GM12878 (cell line): ENCODE measurements around the gene PCED1A. TPM values are rescaled to one million over a fixed set of nuclear protein-coding genes. Genes with fewer than 3 reads are reported as not detected.

Experiments used
- ATAC-seq: fragments of 200-7000 bp; cut with Tn5 transposase; 3 replicates; pipeline ENCODE4 v1.9.1; 2020; ENCODE audit warnings: mild to moderate bottlenecking, moderate library complexity
- BruUV-seq: library from RNA; stranded (reverse); fragments of 400-500 nt; replicated peaks from 2 replicates; lab custom pipeline; 2021; lab: Mats Ljungman, UMichigan
- CTCF ChIA-PET: fragments of 300-600 bp; sonication (Branson Sonifier 250); formaldehyde crosslinking; extraction: SDS; loops from one replicate; lab custom pipeline; 2021; ENCODE audit warnings: inconsistent platforms; lab: Yijun Ruan, JAX
- POLR2A ChIA-PET: fragments of 350-600 bp; formaldehyde crosslinking; extraction: SDS; loops from one replicate; lab custom pipeline; 2021; ENCODE audit warnings: inconsistent platforms; lab: Charles Lee
- RAD21 ChIA-PET: fragments of 300-600 bp; sonication (Branson Sonifier 250); formaldehyde crosslinking; loops from one replicate; lab custom pipeline; 2023; ENCODE audit warnings: antibody characterized with exemption; ENCODE audit not compliant: unreplicated experiment; lab: Charles Lee
- SMC1A ChIA-PET: fragments of 300-600 bp; sonication (Branson Sonifier 250); formaldehyde crosslinking; loops from one replicate; lab custom pipeline; 2023; ENCODE audit not compliant: unreplicated experiment, uncharacterized antibody; lab: Charles Lee
- DNase-seq: peaks from one replicate; pipeline ENCODE4 v3.0.0-alpha.2; 2011; ENCODE audit warnings: low read depth, low spot score
- FAIRE-seq: peaks from 3 replicates; lab custom pipeline; 2011; peaks lifted over from hg19 to GRCh38; lab: Jason Lieb, UNC
- H2AFZ ChIP-seq: 2 replicates; pipeline ENCODE4 v1.6.0; 2011; ENCODE audit warnings: low read depth, low read length, control low read depth; ENCODE audit not compliant: control insufficient read depth
- H3K27ac ChIP-seq: 2 replicates; pipeline ENCODE4 v1.5.1; 2011; ENCODE audit warnings: control low read depth; ENCODE audit not compliant: control insufficient read depth, insufficient read depth
- H3K27me3 ChIP-seq, 2 experiments: replicated peaks in 1 of 2; 2 replicates each; pipeline versions ENCODE4 v1.6.0 to v1.6.1; 2011; ENCODE audit warnings: low read length in 1 of 2; ENCODE audit not compliant: control insufficient read depth in 2 of 2, insufficient read depth in 2 of 2
- H3K36me3 ChIP-seq, 2 experiments: 2 replicates each; pipeline ENCODE4 v1.5.1; 2011; ENCODE audit warnings: low read length in 1 of 2; ENCODE audit not compliant: control insufficient read depth in 2 of 2, insufficient read depth in 2 of 2
- H3K4me1 ChIP-seq: 2 replicates; pipeline ENCODE4 v1.6.1; 2011; ENCODE audit warnings: mild to moderate bottlenecking, low read length, moderate library complexity, mixed read lengths; ENCODE audit not compliant: control insufficient read depth, insufficient read depth
- H3K4me2 ChIP-seq: 2 replicates; pipeline ENCODE4 v1.6.0; 2011; ENCODE audit warnings: control low read depth; ENCODE audit not compliant: control insufficient read depth, insufficient read depth
- H3K4me3 ChIP-seq: fragments of 200-600 bp; sonication (generic); 2 replicates; pipeline ENCODE4 v1.5.1; 2016
- H3K79me2 ChIP-seq: 2 replicates; pipeline ENCODE4 v1.6.0; 2011; ENCODE audit warnings: low read length; ENCODE audit not compliant: control insufficient read depth, insufficient read depth
- H3K9ac ChIP-seq: 2 replicates; pipeline ENCODE4 v1.8.0; 2011; ENCODE audit warnings: low read length, control low read depth, mixed read lengths; ENCODE audit not compliant: control insufficient read depth, insufficient read depth
- H3K9me3 ChIP-seq: replicated peaks from 3 replicates; pipeline ENCODE4 v1.5.1; 2011; ENCODE audit warnings: mild to moderate bottlenecking, low read length; ENCODE audit not compliant: control insufficient read depth, insufficient read depth
- H4K20me1 ChIP-seq: 2 replicates; pipeline ENCODE4 v1.6.0; 2011; ENCODE audit not compliant: control insufficient read depth, insufficient read depth
- BHLHE40 ChIP-seq, 2 experiments: fragments of 450-650 bp in 1 of 2; IDR thresholded peaks; 2 replicates each; pipeline ENCODE4 v1.6.1; 2011 to 2017; ENCODE audit warnings: low read depth in 2 of 2, borderline replicate concordance in 1 of 2, improper control_type of control experiment in 1 of 2, low read length in 1 of 2, mild to moderate bottlenecking in 1 of 2
- EED ChIP-seq: sonication (generic); IDR thresholded peaks from 2 replicates; pipeline ENCODE4 v1.6.1; 2016; ENCODE audit warnings: antibody characterized with exemption, low read depth
- ETV6 ChIP-seq, 2 experiments: fragments of 450-650 bp in 1 of 2; IDR thresholded peaks in 1 of 2; conservative IDR thresholded peaks in 1 of 2; 2 replicates each; pipeline ENCODE4 v1.6.1; 2014; ENCODE audit warnings: antibody characterized with exemption in 1 of 2, borderline replicate concordance in 1 of 2, low read depth in 1 of 2, mild to moderate bottlenecking in 1 of 2, moderate library complexity in 1 of 2
- FOS ChIP-seq: IDR thresholded peaks from 3 replicates; pipeline ENCODE4 v1.6.1; 2011; ENCODE audit warnings: borderline replicate concordance; ENCODE audit not compliant: insufficient read length; ENCODE audit errors: extremely low read depth
- KAT2A ChIP-seq: conservative IDR thresholded peaks from 2 replicates; pipeline ENCODE4 v1.6.1; 2011; ENCODE audit warnings: low read depth, low read length; ENCODE audit not compliant: control insufficient read depth
- MYB ChIP-seq: fragments of 150-350 bp; IDR thresholded peaks from 2 replicates; pipeline ENCODE4 v1.6.1; 2014; ENCODE audit warnings: mild to moderate bottlenecking, low read depth, low read length, borderline replicate concordance
- RB1 ChIP-seq: fragments of 450-650 bp; formaldehyde crosslinking; IDR thresholded peaks from 2 replicates; pipeline ENCODE4 v1.6.1; 2017; ENCODE audit warnings: mild to moderate bottlenecking, borderline replicate concordance
- TCF12 ChIP-seq: IDR thresholded peaks from 2 replicates; pipeline ENCODE4 v1.6.1; 2011; ENCODE audit warnings: low read depth, mild to moderate bottlenecking, low read length
- ZNF207 ChIP-seq: fragments of 450-650 bp; IDR thresholded peaks from 2 replicates; pipeline ENCODE4 v1.6.1; 2014; ENCODE audit warnings: antibody characterized with exemption, mild to moderate bottlenecking, borderline replicate concordance
- ZNF274 ChIP-seq: IDR thresholded peaks from one replicate; pipeline ENCODE4 v1.8.0; 2011; ENCODE audit not compliant: insufficient read length, insufficient read depth
- WGBS: methylation state at CpG from one replicate; pipeline ENCODE4 v1.1.6; 2016; ENCODE audit warnings: low lambda C conversion rate; ENCODE audit not compliant: insufficient replicate concordance, insufficient coverage; ENCODE audit errors: missing lambda C conversion rate; 5-methylcytosine and 5-hydroxymethylcytosine counted together
- in situ Hi-C: fragments of 300-500 bp; cut with MboI; formaldehyde crosslinking; loops from 9 replicates; pipeline ENCODE4 v1.14.3; 2018; ENCODE audit warnings: mixed read lengths
- intact Hi-C: fragments of 100-400 bp; cut with micrococcal nuclease; formaldehyde crosslinking; loops from one replicate; pipeline ENCODE4 v1.14.2; 2022; ENCODE audit not compliant: unreplicated experiment
- polyA plus RNA-seq, 11 experiments: library from polyadenylated mRNA; depleted of rRNA in 4 of 11; unstranded in 6 of 11; stranded (reverse) in 5 of 11; fragments of >200 nt; fragmentation: Nextera tagmentation in 4 of 11; fragmentation: Illumina TruSeq in 1 of 11; extraction: Ambion mirVana in 4 of 11; extraction: Trizol in 1 of 11; gene quantifications; 1 replicate in 1 of 11; 2 replicates in 10 of 11; pipeline versions ENCODE4 v1.2.1 to v1.2.3, GENCODE V29; 2011 to 2016; ENCODE audit warnings: inconsistent platforms in 2 of 11, missing spikeins in 2 of 11, low read depth in 1 of 11
- total RNA-seq, 4 experiments: library from RNA; depleted of rRNA in 3 of 4; stranded (reverse); fragments of >200 nt in 3 of 4; fragmentation: Illumina TruSeq in 1 of 4; extraction: Trizol in 1 of 4; gene quantifications; 2 replicates each; pipeline versions ENCODE4 v1.2.1 to v1.2.3, GENCODE V29; 2013 to 2021
- TF ChIP-seq, protein P1 (sequence below): fragments of 450-650 bp; IDR thresholded peaks from 2 replicates; pipeline ENCODE4 v1.6.1; 2014; ENCODE audit warnings: mild to moderate bottlenecking
- TF ChIP-seq, protein P2 (sequence below): IDR thresholded peaks from 2 replicates; pipeline ENCODE4 v1.6.1; 2012; ENCODE audit warnings: improper control_type of control experiment, low read depth, low read length; ENCODE audit not compliant: insufficient replicate concordance
- TF ChIP-seq, protein P3 (sequence below): IDR thresholded peaks from 2 replicates; pipeline ENCODE4 v1.6.1; 2011; ENCODE audit warnings: mild to moderate bottlenecking, low read depth, low read length, moderate library complexity; ENCODE audit not compliant: insufficient replicate concordance

The PCED1A gene
- total and polyA plus RNA-seq, 10 of the 15 experiments (the other 5 are each of a cell fraction or from before 2014, with no cell fraction given): 4.5 to 30.9 (median 12.0) TPM

DNA sequence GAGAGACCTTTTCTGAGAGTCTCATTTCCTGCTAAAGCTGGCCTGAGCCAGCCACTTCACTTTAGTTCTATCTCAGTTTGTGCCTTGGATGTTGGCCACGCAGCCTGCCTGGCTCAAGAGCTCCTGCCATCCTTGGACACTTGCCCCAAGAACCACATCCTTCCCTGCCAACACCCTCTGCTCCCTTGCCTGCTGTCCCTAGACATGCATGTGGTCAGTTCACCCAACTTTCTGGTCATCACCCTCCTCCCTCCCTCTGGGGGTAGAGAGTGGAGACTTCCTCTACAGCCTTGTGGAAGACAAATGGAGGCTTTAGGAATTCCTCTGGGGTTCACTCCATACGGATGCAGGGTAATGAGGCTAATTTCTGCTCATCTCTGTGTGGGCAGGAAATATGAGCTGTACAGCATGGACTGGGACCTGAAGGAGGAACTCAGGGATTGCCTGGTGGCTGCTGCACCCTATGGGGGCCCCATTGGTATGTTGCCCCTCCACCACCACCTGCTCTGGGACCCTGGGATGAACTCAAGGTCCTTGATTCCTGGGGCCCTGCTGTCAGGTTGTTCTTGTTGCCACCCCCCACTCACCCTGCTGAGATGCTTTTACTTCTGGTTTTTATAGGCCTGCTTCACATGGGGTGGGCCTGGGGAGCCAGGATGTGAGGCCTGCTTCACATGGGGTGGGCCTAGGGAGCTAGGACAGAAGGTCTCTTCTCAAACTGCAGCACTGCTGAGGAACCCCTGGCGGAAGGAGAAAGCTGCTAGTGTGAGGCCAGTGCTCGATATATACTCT is 19.1 kb upstream of the PCED1A start:
- DNase-seq (no peak), ATAC-seq (no peak), FAIRE-seq (no peak)
- Histone ChIP-seq H4K20me1 (no peaks in the 10 kb centered on the region), H3K9ac (no peak overlapping the region), H3K27me3 (no peaks in the 10 kb centered on the region), H3K4me1 (no peaks in the 10 kb centered on the region), H3K79me2 (no peaks in the 10 kb centered on the region), H3K4me3 (no peak overlapping the region), H3K36me3 (peaks cover 4 to 5% of the 10 kb centered on the region in 2 experiments), H2AFZ (no peak overlapping the region), H3K9me3 (no peaks in the 10 kb centered on the region), H3K27ac (no peak overlapping the region), H3K4me2 (no peak overlapping the region)
- ChIA-PET CTCF (interaction anchor here (1.4 to 1.7 kb wide), 2 partner anchors 10 to 144 kb away, joined by 3 to 5 read pairs; no protein-coding TSS in a partner anchor), POLR2A (no interaction called here), RAD21 (no interaction called here), SMC1A (no interaction called here)
- 94% methylated on average over 4 of the region's 4 CpGs for whole genome bisulfite sequencing
- TF ChIP-seq, protein P1, sequence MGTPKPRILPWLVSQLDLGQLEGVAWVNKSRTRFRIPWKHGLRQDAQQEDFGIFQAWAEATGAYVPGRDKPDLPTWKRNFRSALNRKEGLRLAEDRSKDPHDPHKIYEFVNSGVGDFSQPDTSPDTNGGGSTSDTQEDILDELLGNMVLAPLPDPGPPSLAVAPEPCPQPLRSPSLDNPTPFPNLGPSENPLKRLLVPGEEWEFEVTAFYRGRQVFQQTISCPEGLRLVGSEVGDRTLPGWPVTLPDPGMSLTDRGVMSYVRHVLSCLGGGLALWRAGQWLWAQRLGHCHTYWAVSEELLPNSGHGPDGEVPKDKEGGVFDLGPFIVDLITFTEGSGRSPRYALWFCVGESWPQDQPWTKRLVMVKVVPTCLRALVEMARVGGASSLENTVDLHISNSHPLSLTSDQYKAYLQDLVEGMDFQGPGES: no peak
- TF ChIP-seq ZNF207 (no peak), FOS (no peak), MYB (no peak), EED (no peak), KAT2A (no peak), BHLHE40 (IDR thresholded peaks at IDR 0.05; ENCODE audit: borderline replicate concordance in 1 of 2, low read depth in 2 of 2, low read length in 1 of 2) (no peak), RB1 (no peak), TCF12 (no peak), ZNF274 (no peak), ETV6 (conservative IDR thresholded peaks at IDR 0.05 in 1 of 2, IDR thresholded peaks at IDR 0.05 in 1 of 2; ENCODE audit: borderline replicate concordance in 1 of 2, low read depth in 1 of 2) (no peak)
- TF ChIP-seq, protein P2, sequence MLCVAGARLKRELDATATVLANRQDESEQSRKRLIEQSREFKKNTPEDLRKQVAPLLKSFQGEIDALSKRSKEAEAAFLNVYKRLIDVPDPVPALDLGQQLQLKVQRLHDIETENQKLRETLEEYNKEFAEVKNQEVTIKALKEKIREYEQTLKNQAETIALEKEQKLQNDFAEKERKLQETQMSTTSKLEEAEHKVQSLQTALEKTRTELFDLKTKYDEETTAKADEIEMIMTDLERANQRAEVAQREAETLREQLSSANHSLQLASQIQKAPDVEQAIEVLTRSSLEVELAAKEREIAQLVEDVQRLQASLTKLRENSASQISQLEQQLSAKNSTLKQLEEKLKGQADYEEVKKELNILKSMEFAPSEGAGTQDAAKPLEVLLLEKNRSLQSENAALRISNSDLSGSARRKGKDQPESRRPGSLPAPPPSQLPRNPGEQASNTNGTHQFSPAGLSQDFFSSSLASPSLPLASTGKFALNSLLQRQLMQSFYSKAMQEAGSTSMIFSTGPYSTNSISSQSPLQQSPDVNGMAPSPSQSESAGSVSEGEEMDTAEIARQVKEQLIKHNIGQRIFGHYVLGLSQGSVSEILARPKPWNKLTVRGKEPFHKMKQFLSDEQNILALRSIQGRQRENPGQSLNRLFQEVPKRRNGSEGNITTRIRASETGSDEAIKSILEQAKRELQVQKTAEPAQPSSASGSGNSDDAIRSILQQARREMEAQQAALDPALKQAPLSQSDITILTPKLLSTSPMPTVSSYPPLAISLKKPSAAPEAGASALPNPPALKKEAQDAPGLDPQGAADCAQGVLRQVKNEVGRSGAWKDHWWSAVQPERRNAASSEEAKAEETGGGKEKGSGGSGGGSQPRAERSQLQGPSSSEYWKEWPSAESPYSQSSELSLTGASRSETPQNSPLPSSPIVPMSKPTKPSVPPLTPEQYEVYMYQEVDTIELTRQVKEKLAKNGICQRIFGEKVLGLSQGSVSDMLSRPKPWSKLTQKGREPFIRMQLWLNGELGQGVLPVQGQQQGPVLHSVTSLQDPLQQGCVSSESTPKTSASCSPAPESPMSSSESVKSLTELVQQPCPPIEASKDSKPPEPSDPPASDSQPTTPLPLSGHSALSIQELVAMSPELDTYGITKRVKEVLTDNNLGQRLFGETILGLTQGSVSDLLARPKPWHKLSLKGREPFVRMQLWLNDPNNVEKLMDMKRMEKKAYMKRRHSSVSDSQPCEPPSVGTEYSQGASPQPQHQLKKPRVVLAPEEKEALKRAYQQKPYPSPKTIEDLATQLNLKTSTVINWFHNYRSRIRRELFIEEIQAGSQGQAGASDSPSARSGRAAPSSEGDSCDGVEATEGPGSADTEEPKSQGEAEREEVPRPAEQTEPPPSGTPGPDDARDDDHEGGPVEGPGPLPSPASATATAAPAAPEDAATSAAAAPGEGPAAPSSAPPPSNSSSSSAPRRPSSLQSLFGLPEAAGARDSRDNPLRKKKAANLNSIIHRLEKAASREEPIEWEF: no peak
- TF ChIP-seq, protein P3, sequence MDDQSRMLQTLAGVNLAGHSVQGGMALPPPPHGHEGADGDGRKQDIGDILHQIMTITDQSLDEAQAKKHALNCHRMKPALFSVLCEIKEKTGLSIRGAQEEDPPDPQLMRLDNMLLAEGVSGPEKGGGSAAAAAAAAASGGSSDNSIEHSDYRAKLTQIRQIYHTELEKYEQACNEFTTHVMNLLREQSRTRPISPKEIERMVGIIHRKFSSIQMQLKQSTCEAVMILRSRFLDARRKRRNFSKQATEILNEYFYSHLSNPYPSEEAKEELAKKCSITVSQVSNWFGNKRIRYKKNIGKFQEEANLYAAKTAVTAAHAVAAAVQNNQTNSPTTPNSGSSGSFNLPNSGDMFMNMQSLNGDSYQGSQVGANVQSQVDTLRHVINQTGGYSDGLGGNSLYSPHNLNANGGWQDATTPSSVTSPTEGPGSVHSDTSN: no peak
- intact Hi-C loops (no loop called here), in situ Hi-C loops (no loop called here)
- no TSS peak for BruUV-seq
